Measurements from ENCODE around the gene APOB.

DNA sequence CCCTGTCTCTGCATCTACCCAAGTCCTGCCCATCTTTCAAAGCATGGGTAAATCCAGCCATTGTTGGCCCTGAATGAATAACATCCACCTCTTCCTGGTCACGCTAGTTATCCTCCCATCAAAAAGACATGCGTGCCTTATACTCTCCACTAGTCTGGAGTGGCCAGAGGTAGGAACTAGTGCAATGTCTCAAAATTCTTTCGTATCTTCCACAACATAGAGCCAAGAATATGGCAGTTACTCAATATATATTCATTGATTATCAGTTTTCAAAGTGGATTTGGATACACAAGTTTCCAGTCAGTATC is 8.9 kb downstream of the APOB start:
- TF ChIP-seq POLR2AphosphoS5 (IDR thresholded peaks at IDR 0.05) (no peak), POLR2A (IDR thresholded peaks at IDR 0.05) (no peak)
- TF ChIP-seq, protein P1, sequence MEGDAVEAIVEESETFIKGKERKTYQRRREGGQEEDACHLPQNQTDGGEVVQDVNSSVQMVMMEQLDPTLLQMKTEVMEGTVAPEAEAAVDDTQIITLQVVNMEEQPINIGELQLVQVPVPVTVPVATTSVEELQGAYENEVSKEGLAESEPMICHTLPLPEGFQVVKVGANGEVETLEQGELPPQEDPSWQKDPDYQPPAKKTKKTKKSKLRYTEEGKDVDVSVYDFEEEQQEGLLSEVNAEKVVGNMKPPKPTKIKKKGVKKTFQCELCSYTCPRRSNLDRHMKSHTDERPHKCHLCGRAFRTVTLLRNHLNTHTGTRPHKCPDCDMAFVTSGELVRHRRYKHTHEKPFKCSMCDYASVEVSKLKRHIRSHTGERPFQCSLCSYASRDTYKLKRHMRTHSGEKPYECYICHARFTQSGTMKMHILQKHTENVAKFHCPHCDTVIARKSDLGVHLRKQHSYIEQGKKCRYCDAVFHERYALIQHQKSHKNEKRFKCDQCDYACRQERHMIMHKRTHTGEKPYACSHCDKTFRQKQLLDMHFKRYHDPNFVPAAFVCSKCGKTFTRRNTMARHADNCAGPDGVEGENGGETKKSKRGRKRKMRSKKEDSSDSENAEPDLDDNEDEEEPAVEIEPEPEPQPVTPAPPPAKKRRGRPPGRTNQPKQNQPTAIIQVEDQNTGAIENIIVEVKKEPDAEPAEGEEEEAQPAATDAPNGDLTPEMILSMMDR (IDR thresholded peaks at IDR 0.05) = no peak

Data from prostate gland (tissue), 2 donors.